DMS 273 (cell line): Measurements from ENCODE around the gene IGSF21.
A peak's percentile ranks its signal among the peaks of the same experiment; 100 is the strongest.
"Not testable (repeated sequence)": the region's sequence is repeated elsewhere in the genome, so short reads cannot be mapped to it uniquely, and the experiment has no call there.

Experiments
- DNase-seq: peaks from one replicate; lab custom pipeline; 2025; ENCODE audit not compliant: unreplicated experiment; lab: John Stamatoyannopoulos, UW

Gene IGSF21

GRCh38 chr1:18351735-18352134 is 244.1 kb downstream of the IGSF21 start:
- no peak for DNase-seq

- DNase-seq, result peak; percentile 80
Observed at GRCh38 chr1:18352636-18353265, 245.2 kb downstream of the IGSF21 start.

- no peak for DNase-seq
Observed at GRCh38 chr1:18353528-18353927, 245.9 kb downstream of the IGSF21 start.

- DNase-seq, result no peak
Observed at GRCh38 chr1:18353992-18354391, 246.4 kb downstream of the IGSF21 start.

GRCh38 chr1:18354612-18355011 is 247.0 kb downstream of the IGSF21 start:
- DNase-seq, result no peak

- DNase-seq, result no peak
Observed at GRCh38 chr1:18357622-18358230, 250.1 kb downstream of the IGSF21 start.

GRCh38 chr1:18358600-18358999 is 251.0 kb downstream of the IGSF21 start:
- DNase-seq, result no peak

GRCh38 chr1:18360251-18360650 is 252.7 kb downstream of the IGSF21 start:
- no peak for DNase-seq

- no peak for DNase-seq
Observed at GRCh38 chr1:18362150-18362549, 254.6 kb downstream of the IGSF21 start.

GRCh38 chr1:18363436-18363835 is 255.8 kb downstream of the IGSF21 start:
- DNase-seq, result no peak

GRCh38 chr1:18365099-18365705 is 257.6 kb downstream of the IGSF21 start:
- no peak for DNase-seq

GRCh38 chr1:18372505-18372904 is 264.9 kb downstream of the IGSF21 start:
- not testable (repeated sequence) for DNase-seq

GRCh38 chr1:18373151-18373550 is 265.6 kb downstream of the IGSF21 start:
- DNase-seq, result no peak

GRCh38 chr1:18373882-18374493 is 266.4 kb downstream of the IGSF21 start:
- DNase-seq, result peak; percentile 64

GRCh38 chr1:18376661-18377060 is 269.1 kb downstream of the IGSF21 start:
- DNase-seq, result no peak

- no peak for DNase-seq
Observed at GRCh38 chr1:18380288-18380687, 272.7 kb downstream of the IGSF21 start.

GRCh38 chr1:18384059-18384458 is 276.5 kb downstream of the IGSF21 start:
- no peak for DNase-seq

GRCh38 chr1:18384471-18384870 is 276.9 kb downstream of the IGSF21 start:
- DNase-seq, result no peak

- DNase-seq, result no peak
Observed at GRCh38 chr1:18385239-18385790, 277.7 kb downstream of the IGSF21 start.

GRCh38 chr1:18386591-18386990 is 279.0 kb downstream of the IGSF21 start:
- no peak for DNase-seq

- DNase-seq, result no peak
Observed at GRCh38 chr1:18387307-18387706, 279.7 kb downstream of the IGSF21 start.

- no peak for DNase-seq
Observed at GRCh38 chr1:18390953-18391352, 283.4 kb downstream of the IGSF21 start.
